Middle frontal gyrus (tissue), 1 donor: Measurements from ENCODE around the gene ERCC1.
"Not testable (repeated sequence)": the region's sequence is repeated elsewhere in the genome, so short reads cannot be mapped to it uniquely, and the experiment has no call there.

Experiments used
- DNase-seq: peaks from one replicate; pipeline ENCODE4 v3.0.0-alpha.2; 2015; ENCODE audit warnings: low spot score; ENCODE audit errors: extremely low spot score

The ERCC1 gene

DNA sequence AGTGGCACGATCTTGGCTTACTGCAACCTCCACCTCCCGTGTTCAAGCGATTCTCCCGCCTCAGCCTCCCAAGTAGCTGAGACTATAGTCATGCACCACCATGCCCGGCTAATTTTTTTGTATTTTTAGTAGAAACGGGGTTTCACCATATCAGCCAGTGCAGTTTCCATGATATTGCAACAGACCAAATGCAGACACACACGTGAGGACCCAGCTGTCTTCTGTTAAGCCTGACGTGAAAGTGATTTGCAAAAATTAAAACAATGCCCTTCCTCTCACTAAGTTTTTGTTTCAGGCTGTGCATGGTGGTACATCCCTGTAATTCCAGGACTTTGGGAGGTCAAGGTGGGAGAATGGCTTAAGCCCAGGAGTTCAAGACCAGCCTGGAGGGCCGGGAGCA lies 7.3 kb upstream of the ERCC1 start:
- not testable (repeated sequence) for DNase-seq

GRCh38 chr19:45429896-45430295 lies 6.2 kb upstream of the ERCC1 start:
- DNase-seq = not testable (repeated sequence)

GRCh38 chr19:45428384-45429231 lies 4.9 kb upstream of the ERCC1 start:
- no peak for DNase-seq

DNA sequence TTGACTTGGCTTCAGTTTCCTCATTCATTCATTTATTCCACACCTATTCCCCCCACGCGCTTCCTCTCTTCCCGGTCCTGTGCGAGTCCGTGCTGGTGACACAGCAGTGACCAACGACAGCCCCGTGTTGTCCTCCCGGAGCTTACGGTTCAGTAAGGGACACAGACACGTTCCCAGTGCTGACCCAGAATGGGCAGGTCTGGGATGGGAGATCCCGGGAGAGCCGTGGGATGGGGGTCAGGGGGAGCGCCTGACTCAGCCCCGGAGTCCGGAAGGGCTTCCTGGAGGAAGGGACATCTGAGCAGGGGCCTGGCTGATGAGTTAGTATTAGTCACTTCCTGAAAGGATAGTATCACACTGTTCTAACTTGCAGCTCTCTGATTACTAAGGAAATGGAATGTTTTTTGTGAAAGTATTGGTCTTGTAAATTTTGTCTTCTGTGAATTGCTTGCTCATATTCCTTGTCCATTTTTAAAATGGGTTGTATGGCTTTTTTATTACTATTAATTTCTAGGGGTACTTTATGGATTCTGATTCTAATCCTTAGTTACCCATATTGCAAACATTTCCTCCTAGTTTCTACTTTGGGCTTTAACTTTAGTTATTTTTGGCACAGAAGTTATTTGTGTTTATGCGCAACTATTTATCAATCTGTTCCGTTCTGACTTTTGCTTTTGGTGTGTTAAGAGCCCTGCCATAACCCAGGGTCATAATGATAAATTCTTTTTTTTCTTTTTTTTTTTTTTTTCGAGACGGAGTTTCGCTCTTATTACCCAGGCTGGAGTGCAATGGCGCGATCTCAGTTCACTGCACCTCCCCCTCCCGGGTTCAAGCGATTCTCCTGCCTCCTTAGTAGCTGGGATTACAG lies 708 bp upstream of the ERCC1 start:
- DNase-seq = no peak

DNA sequence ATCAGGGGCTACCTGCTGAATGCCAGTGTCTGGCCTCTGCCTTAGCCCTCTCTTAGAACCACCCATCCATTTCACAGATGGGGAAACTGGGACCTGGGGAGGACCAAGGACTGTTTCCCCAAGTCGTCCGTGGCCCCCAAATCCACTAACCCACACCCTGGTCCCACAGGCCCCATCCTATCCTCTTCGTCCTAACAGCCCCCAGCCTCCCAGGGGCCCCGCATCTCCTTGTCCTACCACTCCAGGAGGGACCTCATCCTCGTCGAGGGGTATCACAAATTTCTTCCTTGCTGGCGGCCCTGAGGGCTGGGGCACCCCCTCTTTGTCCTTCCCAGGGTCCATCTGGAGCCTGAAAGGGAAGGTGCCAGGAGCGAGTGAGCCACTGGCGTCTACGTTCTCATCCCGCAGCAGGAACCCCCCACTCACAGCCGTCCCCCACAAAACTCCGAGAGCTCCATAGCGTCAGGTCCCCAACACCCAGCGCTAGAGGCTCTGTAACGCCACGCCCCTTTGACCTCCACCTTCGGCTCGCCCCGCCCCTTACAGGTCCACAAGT lies 606 bp downstream of the ERCC1 start:
- DNase-seq = no peak

- no peak for DNase-seq
These were observed 1.7 kb downstream of the ERCC1 start for GRCh38 chr19:45421947-45422498.

DNA sequence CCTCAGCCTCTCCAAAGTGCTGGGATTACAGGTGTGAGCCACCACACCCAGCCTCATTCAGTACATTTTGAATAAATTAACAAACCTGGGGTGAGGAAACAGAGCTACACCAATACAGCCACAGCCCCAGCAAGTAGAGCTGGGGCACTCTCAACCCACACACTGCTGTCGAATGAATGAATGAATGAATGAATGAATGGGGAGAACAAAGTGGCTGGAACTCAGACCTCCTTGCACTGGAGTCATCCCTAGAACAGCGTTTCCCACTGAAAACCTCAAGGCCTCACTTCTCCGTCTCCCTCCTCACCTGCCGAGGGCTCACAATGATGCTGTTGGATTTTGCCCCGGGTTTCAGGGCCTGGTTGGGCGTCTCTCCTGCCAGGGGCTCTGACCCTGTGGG lies 2.8 kb downstream of the ERCC1 start:
- no peak for DNase-seq

DNA sequence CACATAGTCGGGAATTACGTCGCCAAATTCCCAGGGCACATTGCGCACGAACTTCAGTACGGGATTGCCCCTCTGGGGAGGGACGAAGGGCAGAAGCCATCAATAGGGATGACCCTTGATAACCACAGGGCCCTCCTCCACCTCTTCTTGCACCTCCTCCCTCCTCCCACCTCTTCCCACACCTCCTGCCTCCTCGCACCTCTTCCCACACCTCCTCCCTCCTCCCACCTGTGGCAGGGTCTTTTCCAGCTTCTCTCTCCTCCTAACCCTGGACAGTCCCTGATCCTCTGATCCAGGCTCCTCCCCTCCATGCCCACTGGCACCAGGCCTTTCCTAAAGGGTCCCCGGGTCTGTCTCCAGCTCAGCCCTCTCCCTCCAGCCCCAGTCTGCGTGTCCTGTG lies 3.4 kb downstream of the ERCC1 start:
- no peak for DNase-seq

GRCh38 chr19:45419895-45420294 lies 3.8 kb downstream of the ERCC1 start:
- no peak for DNase-seq

DNA sequence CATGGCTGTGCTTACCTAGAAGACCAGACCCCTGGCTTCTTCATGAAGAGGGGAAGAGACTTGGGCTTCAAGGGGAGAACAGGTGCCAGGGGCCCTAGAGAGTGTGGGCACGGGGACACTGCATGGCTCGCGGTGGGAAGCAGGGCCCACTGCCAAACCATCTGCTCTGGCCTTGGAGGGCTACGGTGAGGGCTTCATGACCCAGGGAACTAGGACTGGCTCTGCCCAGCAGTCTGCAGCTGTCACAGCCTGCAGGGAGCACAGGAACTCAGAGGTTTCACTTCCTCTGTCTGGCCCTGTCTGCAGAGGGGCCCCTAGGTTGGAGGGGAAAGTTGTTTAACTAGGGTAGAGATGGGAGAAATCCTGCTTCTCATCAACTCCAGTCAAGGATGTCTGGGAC lies 4.3 kb downstream of the ERCC1 start:
- DNase-seq = no peak

- DNase-seq = no peak
These were observed 4.9 kb downstream of the ERCC1 start for GRCh38 chr19:45418802-45419201.

GRCh38 chr19:45417151-45417550 lies 6.6 kb downstream of the ERCC1 start:
- no peak for DNase-seq

DNA sequence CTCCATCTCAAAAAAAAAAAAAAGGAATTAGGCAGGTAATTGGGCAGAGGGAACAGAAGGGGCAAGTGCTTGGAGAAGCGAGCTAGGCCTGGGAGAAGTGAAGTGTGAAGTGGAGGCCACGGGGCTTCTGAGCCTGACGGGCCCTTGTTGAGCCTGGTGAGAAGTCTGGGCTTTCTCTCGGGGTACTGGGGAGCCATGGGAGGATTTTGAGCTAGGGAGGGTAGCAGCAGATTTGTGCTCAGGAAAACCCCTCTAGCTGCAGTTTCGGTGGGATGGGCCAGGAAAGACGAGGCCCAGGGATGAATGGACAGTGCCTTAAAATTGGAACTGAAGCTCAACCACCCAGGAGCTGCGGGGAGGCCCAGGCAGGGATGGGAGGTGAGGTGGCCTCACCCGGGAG lies 9.2 kb downstream of the ERCC1 start:
- no peak for DNase-seq

DNA sequence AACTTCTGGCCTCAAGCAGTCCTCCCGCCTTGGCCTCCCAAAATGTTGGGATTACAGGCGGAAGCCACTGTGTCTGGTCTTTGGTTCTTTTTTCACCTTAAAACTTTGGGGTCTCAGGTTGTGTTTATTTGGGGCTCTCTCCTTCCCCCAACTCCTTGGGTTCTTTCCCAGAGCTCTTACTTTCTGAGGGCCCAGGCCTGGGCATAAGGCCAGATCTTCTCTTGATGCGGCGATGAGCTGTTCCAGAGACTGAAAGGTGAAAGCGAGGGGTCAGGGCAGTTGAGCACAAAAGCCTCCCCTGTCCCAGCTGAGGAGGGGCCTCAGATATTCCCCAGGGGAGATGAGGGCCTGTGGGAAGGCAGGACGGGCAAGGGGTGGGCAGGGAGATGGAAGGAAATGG lies 10.2 kb downstream of the ERCC1 start:
- no peak for DNase-seq

DNA sequence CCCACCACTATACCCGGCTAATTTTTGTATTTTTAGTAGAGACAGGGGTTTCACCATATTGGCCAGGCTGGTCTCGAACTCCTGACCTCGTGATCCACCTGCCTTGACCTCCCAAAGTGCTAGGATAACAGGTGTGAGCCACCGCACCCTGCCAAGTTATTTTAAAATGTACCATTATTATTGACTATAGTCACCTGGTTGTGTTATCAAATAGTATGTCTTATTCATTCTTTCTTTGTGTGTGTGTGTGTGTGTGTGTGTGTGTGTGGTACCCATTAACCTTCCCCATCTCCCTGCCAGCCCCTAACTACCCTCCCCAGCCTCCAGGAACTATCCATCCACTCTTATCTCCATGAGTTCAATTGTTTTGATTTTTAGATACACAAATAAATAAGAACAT lies 13.4 kb downstream of the ERCC1 start:
- DNase-seq = not testable (repeated sequence)

- no peak for DNase-seq
These were observed 14.2 kb downstream of the ERCC1 start for GRCh38 chr19:45409557-45409920.

- no peak for DNase-seq
These were observed 14.7 kb downstream of the ERCC1 start for GRCh38 chr19:45408830-45409556.

- no peak for DNase-seq
These were observed 15.6 kb downstream of the ERCC1 start for GRCh38 chr19:45408121-45408520.

DNA sequence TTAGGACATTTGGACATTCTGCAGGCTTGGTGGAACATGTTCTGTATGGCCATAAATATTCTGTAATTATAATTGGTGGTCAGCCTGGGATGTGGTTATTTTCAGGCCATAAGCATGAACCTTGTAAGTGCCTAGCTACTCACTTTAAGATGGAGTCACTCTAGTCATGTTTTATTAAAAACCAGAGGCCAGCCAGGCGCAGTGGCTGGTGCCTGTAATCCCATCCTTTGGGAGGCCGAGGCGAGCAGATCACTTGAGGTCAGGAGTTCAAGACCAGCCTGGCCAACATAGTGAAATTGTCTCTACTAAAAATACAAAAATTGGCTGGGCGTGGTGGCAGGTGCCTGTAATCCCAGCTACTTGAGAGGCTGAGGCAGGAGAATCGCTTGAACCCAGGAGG lies 16.1 kb downstream of the ERCC1 start:
- not testable (repeated sequence) for DNase-seq

- no peak for DNase-seq
These were observed 16.7 kb downstream of the ERCC1 start for GRCh38 chr19:45407091-45407375.
